ENCODE measurements around the gene KIF26B.

- no peak for TF ChIP-seq CTCF (IDR thresholded peaks at IDR 0.05; ENCODE audit: low read length)
- no peak for TF ChIP-seq EZH2 (IDR thresholded peaks at IDR 0.05; ENCODE audit: borderline replicate concordance, low read length)
Observed at GRCh38 chr1:245678860-245679411, 524.2 kb downstream of the KIF26B start.
